Vagina (tissue), 2 donors: Measurements from ENCODE around the gene TEFM. TPM values are rescaled to one million over a fixed set of nuclear protein-coding genes. Genes with fewer than 3 reads are reported as not detected.

Experiments
- DNase-seq, 2 donors: peaks; one replicate each; pipeline ENCODE4 v3.0.0-alpha.2; 2017; ENCODE audit errors: extremely low spot score in 2 of 2
- H3K27ac ChIP-seq: fragments of 200-600 bp; sonication (generic); one replicate; pipeline ENCODE4 v1.5.1; 2019
- H3K27me3 ChIP-seq: fragments of 200-600 bp; sonication (generic); one replicate; pipeline ENCODE4 v1.5.1; 2019
- H3K36me3 ChIP-seq, 2 donors: fragments of 200-600 bp; sonication (generic); one replicate each; pipeline ENCODE4 v1.5.1; 2017 to 2019
- H3K4me1 ChIP-seq: fragments of 200-600 bp; sonication (generic); one replicate; pipeline ENCODE4 v1.5.1; 2019
- H3K4me3 ChIP-seq, 2 donors: fragments of 200-600 bp; sonication (generic); 1 replicate in 1 of 2; 2 replicates in 1 of 2; pipeline ENCODE4 v1.5.1; 2016 to 2019
- H3K9me3 ChIP-seq: fragments of 200-600 bp; sonication (generic); one replicate; pipeline ENCODE4 v1.5.1; 2019
- CTCF ChIP-seq, 3 experiments: fragments of 450-650 bp in 2 of 3; fragments of 200-600 bp in 1 of 3; sonication (generic) in 1 of 3; IDR thresholded peaks; one replicate each; pipeline ENCODE4 v1.5.1; 2017 to 2019; ENCODE audit warnings: antibody characterized with exemption in 3 of 3, mild to moderate bottlenecking in 2 of 3, moderate library complexity in 2 of 3
- POLR2A ChIP-seq, 2 donors: fragments of 450-650 bp; IDR thresholded peaks; one replicate each; pipeline ENCODE4 v1.6.1; 2017; ENCODE audit warnings: antibody characterized with exemption in 2 of 2, mild to moderate bottlenecking in 2 of 2, moderate library complexity in 2 of 2
- POLR2AphosphoS5 ChIP-seq, 2 donors: sonication (generic); formaldehyde crosslinking; IDR thresholded peaks; one replicate each; pipeline ENCODE4 v1.9.0; 2017; ENCODE audit warnings: antibody characterized with exemption in 2 of 2, mild to moderate bottlenecking in 2 of 2, low read depth in 1 of 2; ENCODE audit not compliant: insufficient read depth in 1 of 2
- intact Hi-C: fragments of 100-400 bp; cut with DNase I; formaldehyde crosslinking; loops from one replicate; pipeline ENCODE4 v1.15.1; 2023
- total RNA-seq: library from RNA; depleted of rRNA; stranded (reverse); fragments of >200 nt; gene quantifications from one replicate; pipeline ENCODE4 v1.2.3, GENCODE V29; 2016

TEFM gene
- total RNA-seq, 1 donor from 2014 or later = 5.6 TPM

GRCh38 chr17:30920683-30921543, 14.9 kb upstream of the TEFM start:
- Histone ChIP-seq H3K4me3 (peak overlapping the region in 1 of 2 donors; percentile 41), H3K9me3 (no peaks in the 10 kb centered on the region), H3K27me3 (no peaks in the 10 kb centered on the region), H3K27ac (no peak overlapping the region), H3K4me1 (peaks cover 11% of the 10 kb centered on the region), H3K36me3 (no peaks in the 10 kb centered on the region)
- DNase-seq = no peak
- intact Hi-C loops = no loop called here
- TF ChIP-seq POLR2AphosphoS5 (IDR thresholded peaks at IDR 0.05; ENCODE audit: insufficient read depth in 1 of 2, low read depth in 1 of 2) = no peak
- no peak for TF ChIP-seq POLR2A (IDR thresholded peaks at IDR 0.05)
- no peak for TF ChIP-seq CTCF (IDR thresholded peaks at IDR 0.05)

DNA sequence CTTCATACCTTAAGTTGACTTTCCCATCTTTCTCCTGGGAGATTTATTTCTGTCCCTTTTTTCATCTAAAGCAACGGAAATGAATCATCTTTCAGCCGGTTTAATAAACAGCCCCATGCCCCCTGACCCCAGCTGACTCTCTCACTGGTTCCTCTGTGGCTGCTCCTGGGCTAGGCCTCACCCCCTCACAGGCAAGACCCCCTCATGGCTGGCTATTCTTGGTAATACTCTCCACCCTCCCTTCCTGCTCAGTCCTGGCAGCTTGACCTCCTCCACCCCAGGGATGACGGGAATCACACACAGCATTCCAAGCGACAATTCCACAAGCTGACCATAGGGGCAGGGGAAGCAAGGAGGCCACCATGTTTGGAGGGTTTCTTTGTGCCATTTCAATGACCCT, 14.2 kb upstream of the TEFM start:
- Histone ChIP-seq H3K9me3 (no peaks in the 10 kb centered on the region), H3K4me1 (peaks cover 11% of the 10 kb centered on the region), H3K27me3 (no peaks in the 10 kb centered on the region), H3K27ac (no peak overlapping the region), H3K4me3 (no peak overlapping the region), H3K36me3 (no peaks in the 10 kb centered on the region)
- DNase-seq = no peak
- TF ChIP-seq CTCF (IDR thresholded peaks at IDR 0.05) = no peak
- TF ChIP-seq POLR2A (IDR thresholded peaks at IDR 0.05) = no peak
- no peak for TF ChIP-seq POLR2AphosphoS5 (IDR thresholded peaks at IDR 0.05; ENCODE audit: insufficient read depth in 1 of 2, low read depth in 1 of 2)
- intact Hi-C loops = no loop called here

DNA sequence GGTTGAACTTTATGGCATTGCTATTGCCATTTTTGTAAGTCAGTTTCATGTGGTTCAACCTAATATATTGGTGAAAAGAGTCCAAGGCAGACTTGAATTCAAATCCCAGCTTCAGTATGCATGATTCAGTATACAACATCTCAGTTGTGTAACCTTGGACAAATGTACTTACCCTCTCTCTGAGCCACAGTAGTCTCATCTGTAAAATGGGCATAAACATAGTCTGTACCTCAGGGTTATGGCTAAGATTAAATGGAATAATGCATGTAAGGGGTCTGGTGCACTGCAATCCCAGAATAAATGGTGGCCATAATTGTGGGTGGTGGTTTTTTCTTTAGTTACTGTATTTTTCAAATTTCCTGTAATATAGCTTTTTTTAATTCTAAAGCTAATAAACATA, 11.0 kb upstream of the TEFM start:
- Histone ChIP-seq H3K27me3 (no peaks in the 10 kb centered on the region), H3K9me3 (no peaks in the 10 kb centered on the region), H3K27ac (no peak overlapping the region), H3K4me1 (peaks cover 2% of the 10 kb centered on the region), H3K4me3 (no peak overlapping the region), H3K36me3 (no peaks in the 10 kb centered on the region)
- TF ChIP-seq POLR2AphosphoS5 (IDR thresholded peaks at IDR 0.05; ENCODE audit: insufficient read depth in 1 of 2, low read depth in 1 of 2) (no peak), CTCF (IDR thresholded peaks at IDR 0.05) (no peak), POLR2A (IDR thresholded peaks at IDR 0.05) (no peak)
- DNase-seq = no peak
- intact Hi-C loops = no loop called here

- TF ChIP-seq POLR2A (IDR thresholded peaks at IDR 0.05) (no peak), CTCF (IDR thresholded peaks at IDR 0.05) (no peak), POLR2AphosphoS5 (IDR thresholded peaks at IDR 0.05; ENCODE audit: insufficient read depth in 1 of 2, low read depth in 1 of 2) (no peak)
- Histone ChIP-seq H3K36me3 (no peaks in the 10 kb centered on the region), H3K4me1 (no peaks in the 10 kb centered on the region), H3K27ac (no peak overlapping the region), H3K4me3 (no peak overlapping the region), H3K9me3 (no peaks in the 10 kb centered on the region), H3K27me3 (no peaks in the 10 kb centered on the region)
- intact Hi-C loops = no loop called here
- DNase-seq = no peak
Observed at GRCh38 chr17:30915833-30916611, 10.0 kb upstream of the TEFM start.
